ENCODE data around the gene ACRBP. TPM values are rescaled to one million over a fixed set of nuclear protein-coding genes. Genes with fewer than 3 reads are reported as not detected.
A peak's percentile ranks its signal among the peaks of the same experiment; 100 is the strongest.

ACRBP gene
- total RNA-seq, 4 donors from 2014 or later: 0.97 to 6.2 (median 2.6) TPM

- Histone ChIP-seq H3K4me3 (no peak overlapping the region), H3K9me3 (no peaks in the 10 kb centered on the region), H3K36me3 (no peaks in the 10 kb centered on the region), H3K4me1 (peaks cover 0 to 6% (median under 1%) of the 10 kb centered on the region in 4 donors), H3K27me3 (peaks cover 0 to 3% (median 0%) of the 10 kb centered on the region in 4 donors), H3K27ac (replicated peaks in 1 of 4) (peak overlapping the region in 1 of 4 donors; percentile 39)
- WGBS: 80% methylated on average over 9 of the region's 9 CpGs
- intact Hi-C loops (cut with DNase I): no loop called here
- DNase-seq (ENCODE audit: extremely low spot score): no peak
- TF ChIP-seq EP300 (IDR thresholded peaks at IDR 0.05): no peak
- TF ChIP-seq POLR2A (IDR thresholded peaks at IDR 0.05; ENCODE audit: low read depth): no peak
- no peak for TF ChIP-seq POLR2AphosphoS5 (IDR thresholded peaks at IDR 0.05)
- TF ChIP-seq CTCF (IDR thresholded peaks at IDR 0.05): no peak
Measured at GRCh38 chr12:6638305-6638704, 8.9 kb downstream of the ACRBP start.

- DNase-seq (ENCODE audit: extremely low spot score): no peak
- peaks cover 0 to 20% (median 10%) of the 10 kb centered on the region in 4 donors for H3K4me1 ChIP-seq
- peak within 1 kb of the TSS in 2 of 4 donors; percentile 17 to 30 for H3K4me3 ChIP-seq
- 70% methylated on average over 16 of the region's 18 CpGs for WGBS
- peak within 1 kb of the TSS in 2 of 4 donors; percentile 27 to 49 for H3K27ac ChIP-seq (replicated peaks in 1 of 4)
- no peaks in the 10 kb centered on the region for H3K9me3 ChIP-seq
- H3K36me3 ChIP-seq: no peaks in the 10 kb centered on the region
- TF ChIP-seq CTCF (IDR thresholded peaks at IDR 0.05) (no peak), EP300 (IDR thresholded peaks at IDR 0.05) (no peak), POLR2AphosphoS5 (IDR thresholded peaks at IDR 0.05) (no peak), POLR2A (IDR thresholded peaks at IDR 0.05; ENCODE audit: low read depth) (no peak)
- H3K27me3 ChIP-seq: peaks cover 0 to 5% (median 0%) of the 10 kb centered on the region in 4 donors
- intact Hi-C loops (cut with DNase I): no loop called here
Measured at GRCh38 chr12:6635856-6636531, 11.2 kb downstream of the ACRBP start, which contains the start of gene LPAR5. TSS of gene LPAR5 (minus strand) at chr12:6635959. CDS start at chr12:6621248, 14,711 bp downstream.

DNA sequence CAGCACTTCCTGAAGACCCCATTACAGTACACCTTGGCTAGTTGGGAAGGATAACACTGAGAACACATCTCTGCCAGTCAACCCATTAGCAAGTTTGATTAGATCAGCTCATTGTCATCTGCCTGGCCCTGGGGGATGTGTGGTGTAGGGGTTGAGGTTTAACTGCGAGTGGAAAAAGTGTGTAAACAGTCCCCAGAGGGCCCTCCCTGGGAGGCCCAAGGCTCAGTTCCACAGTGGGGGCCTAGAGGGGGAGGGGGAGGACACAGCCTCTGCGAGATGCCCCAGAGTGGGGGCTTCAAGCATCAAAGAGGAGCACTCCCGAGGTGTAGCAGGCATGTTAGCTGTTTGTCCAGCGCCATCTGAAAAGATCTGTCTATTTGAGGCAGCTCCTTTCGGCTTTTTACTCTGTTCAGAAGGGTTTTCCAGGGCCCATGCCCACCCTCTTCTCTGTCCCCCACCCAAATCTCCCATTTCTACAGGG is 11.8 kb downstream of the ACRBP start:
- TF ChIP-seq EP300 (IDR thresholded peaks at IDR 0.05): no peak
- no peak for TF ChIP-seq CTCF (IDR thresholded peaks at IDR 0.05)
- no peak for TF ChIP-seq POLR2AphosphoS5 (IDR thresholded peaks at IDR 0.05)
- TF ChIP-seq POLR2A (IDR thresholded peaks at IDR 0.05; ENCODE audit: low read depth): no peak
- Histone ChIP-seq H3K4me3 (peak overlapping the region in 2 of 4 donors; percentile 17 to 30), H3K27ac (replicated peaks in 1 of 4) (peak overlapping the region in 2 of 4 donors; percentile 27 to 49)

GRCh38 chr12:6632026-6632983 is 14.9 kb downstream of the ACRBP start:
- no peaks in the 10 kb centered on the region for H3K36me3 ChIP-seq
- H3K4me1 ChIP-seq: peaks cover 0 to 14% (median 10%) of the 10 kb centered on the region in 4 donors
- DNase-seq (ENCODE audit: extremely low spot score): no peak
- H3K9me3 ChIP-seq: no peaks in the 10 kb centered on the region
- intact Hi-C loops (cut with DNase I): no loop called here
- no peak overlapping the region for H3K4me3 ChIP-seq
- TF ChIP-seq POLR2A (IDR thresholded peaks at IDR 0.05; ENCODE audit: low read depth) (no peak), EP300 (IDR thresholded peaks at IDR 0.05) (no peak), POLR2AphosphoS5 (IDR thresholded peaks at IDR 0.05) (peak in 1 of 2 donors; percentile 13)
- H3K27ac ChIP-seq (replicated peaks in 1 of 4): peak overlapping the region in 1 of 4 donors; percentile 42
- H3K27me3 ChIP-seq: peaks cover 0 to 11% (median 0%) of the 10 kb centered on the region in 4 donors
- 57% methylated on average over 21 of the region's 21 CpGs for WGBS

More for the DNA sequence above, 11.8 kb downstream of the ACRBP start:
- DNase-seq (ENCODE audit: extremely low spot score): no peak
- Histone ChIP-seq H3K9me3 (no peaks in the 10 kb centered on the region), H3K27me3 (peaks cover 0 to 11% (median 0%) of the 10 kb centered on the region in 4 donors), H3K36me3 (no peaks in the 10 kb centered on the region), H3K4me1 (peaks cover 0 to 20% (median 10%) of the 10 kb centered on the region in 4 donors)
- intact Hi-C loops (cut with DNase I): no loop called here
- 71% methylated on average over 4 of the region's 5 CpGs for WGBS

Measured in esophagus muscularis mucosa (tissue), 4 donors.